GM12878 (cell line): ENCODE data around the gene MARS1. TPM values are rescaled to one million over a fixed set of nuclear protein-coding genes. Genes with fewer than 3 reads are reported as not detected.

ENCODE experiments used
- ATF7 ChIP-seq: fragments of 450-650 bp; IDR thresholded peaks from 2 replicates; pipeline ENCODE4 v1.6.1; 2016; ENCODE audit warnings: low read depth, mild to moderate bottlenecking
- CBX3 ChIP-seq: fragments of 200-600 bp; sonication (generic); IDR thresholded peaks from 2 replicates; pipeline ENCODE4 v1.6.1; 2016; ENCODE audit warnings: low read depth, borderline replicate concordance
- CHD4 ChIP-seq: fragments of 200-600 bp; sonication (generic); IDR thresholded peaks from 2 replicates; pipeline ENCODE4 v1.6.1; 2016; ENCODE audit warnings: mild to moderate bottlenecking
- CREB1 ChIP-seq: IDR thresholded peaks from 2 replicates; pipeline ENCODE4 v1.6.1; 2012; ENCODE audit warnings: low read depth, mild to moderate bottlenecking, inconsistent platforms
- EP300 ChIP-seq, 2 experiments: fragments of 150-350 bp in 1 of 2; IDR thresholded peaks; 2 replicates each; pipeline ENCODE4 v1.6.1; 2011 to 2012; ENCODE audit warnings: low read depth in 2 of 2, low read length in 2 of 2, borderline replicate concordance in 1 of 2, improper control_type of control experiment in 1 of 2, inconsistent platforms in 1 of 2; ENCODE audit not compliant: control insufficient read depth in 1 of 2
- GABPA ChIP-seq: IDR thresholded peaks from 2 replicates; pipeline ENCODE4 v1.6.1; 2014; ENCODE audit warnings: antibody characterized with exemption, low read depth, mild to moderate bottlenecking, inconsistent platforms
- HDAC6 ChIP-seq: fragments of 200-600 bp; sonication (generic); IDR thresholded peaks from one replicate; pipeline ENCODE4 v1.8.0; 2017; ENCODE audit warnings: antibody characterized with exemption; ENCODE audit not compliant: unreplicated experiment
- IRF3 ChIP-seq: fragments of 450-650 bp; IDR thresholded peaks from 2 replicates; pipeline ENCODE4 v1.6.1; 2014; ENCODE audit warnings: mild to moderate bottlenecking
- KLF5 ChIP-seq: fragments of 450-650 bp; IDR thresholded peaks from 2 replicates; pipeline ENCODE4 v1.6.1; 2014; ENCODE audit warnings: mild to moderate bottlenecking; ENCODE audit not compliant: partially characterized antibody
- MTA2 ChIP-seq: fragments of 450-650 bp; IDR thresholded peaks from 2 replicates; pipeline ENCODE4 v1.6.1; 2016; ENCODE audit warnings: low read depth, mild to moderate bottlenecking, moderate library complexity
- NFIC ChIP-seq: IDR thresholded peaks from 2 replicates; pipeline ENCODE4 v1.6.1; 2012; ENCODE audit warnings: low read depth, mild to moderate bottlenecking, inconsistent platforms, low read length, moderate library complexity
- RAD21 ChIP-seq: IDR thresholded peaks from 2 replicates; pipeline ENCODE4 v1.6.1; 2011; ENCODE audit warnings: mild to moderate bottlenecking, low read depth, low read length, moderate library complexity; ENCODE audit not compliant: insufficient read depth
- SKIL ChIP-seq: fragments of 450-650 bp; IDR thresholded peaks from 2 replicates; pipeline ENCODE4 v1.6.1; 2017; ENCODE audit warnings: mild to moderate bottlenecking, low read depth, inconsistent platforms; ENCODE audit not compliant: poor library complexity, severe bottlenecking
- SREBF2 ChIP-seq: IDR thresholded peaks from 2 replicates; pipeline ENCODE4 v1.6.1; 2012; ENCODE audit warnings: mild to moderate bottlenecking, low read length
- TARDBP ChIP-seq: IDR thresholded peaks from 2 replicates; pipeline ENCODE4 v1.6.1; 2016; ENCODE audit warnings: borderline replicate concordance
- TCF3 ChIP-seq: IDR thresholded peaks from 2 replicates; pipeline ENCODE4 v1.6.1; 2012; ENCODE audit warnings: low read depth, mild to moderate bottlenecking, low read length, borderline replicate concordance; ENCODE audit not compliant: insufficient read depth
- YY1 ChIP-seq: IDR thresholded peaks from 2 replicates; pipeline ENCODE4 v1.6.1; 2011; ENCODE audit warnings: low read depth, mild to moderate bottlenecking, low read length
- ZBTB40 ChIP-seq: fragments of 450-650 bp; IDR thresholded peaks from 2 replicates; pipeline ENCODE4 v1.6.1; 2016; ENCODE audit warnings: mild to moderate bottlenecking, moderate library complexity, borderline replicate concordance
- ZNF687 ChIP-seq: fragments of 450-650 bp; IDR thresholded peaks from 2 replicates; pipeline ENCODE4 v1.6.1; 2017; ENCODE audit warnings: mild to moderate bottlenecking, moderate library complexity
- polyA plus RNA-seq, 11 experiments: library from polyadenylated mRNA; depleted of rRNA in 4 of 11; unstranded in 6 of 11; stranded (reverse) in 5 of 11; fragments of >200 nt; fragmentation: Nextera tagmentation in 4 of 11; fragmentation: Illumina TruSeq in 1 of 11; extraction: Ambion mirVana in 4 of 11; extraction: Trizol in 1 of 11; gene quantifications; 1 replicate in 1 of 11; 2 replicates in 10 of 11; pipeline versions ENCODE4 v1.2.1 to v1.2.3, GENCODE V29; 2011 to 2016; ENCODE audit warnings: inconsistent platforms in 2 of 11, missing spikeins in 2 of 11, low read depth in 1 of 11
- total RNA-seq, 4 experiments: library from RNA; depleted of rRNA in 3 of 4; stranded (reverse); fragments of >200 nt in 3 of 4; fragmentation: Illumina TruSeq in 1 of 4; extraction: Trizol in 1 of 4; gene quantifications; 2 replicates each; pipeline versions ENCODE4 v1.2.1 to v1.2.3, GENCODE V29; 2013 to 2021

The MARS1 gene
- total and polyA plus RNA-seq, 10 of the 15 experiments (the other 5 are each of a cell fraction or from before 2014, with no cell fraction given) = 72.3 to 270 (median 153) TPM

GRCh38 chr12:57459055-57459749, 28.7 kb upstream of the MARS1 start (continued):
- TF ChIP-seq SKIL (peak; percentile 34), KLF5 (no peak), CREB1 (peak; percentile 89), CHD4 (no peak), ZNF687 (no peak), TARDBP (0 out of 2 replicates have a peak, but pooled peaks have one; percentile 27), TCF3 (no peak), SREBF2 (no peak), ATF7 (peak; percentile 67; the same call in 1 of the 2 replicates), ZBTB40 (peak; percentile 39; the same call in 1 of the 2 replicates), HDAC6 (no peak), RAD21 (peak; percentile 89), IRF3 (no peak), EP300 (IDR thresholded peaks at IDR 0.05; ENCODE audit: borderline replicate concordance in 1 of 2, control insufficient read depth in 1 of 2, low read depth in 2 of 2, low read length in 2 of 2) (no peak), CBX3 (no peak), NFIC (no peak), GABPA (no peak), YY1 (peak; percentile 65), MTA2 (no peak; the same call in 1 of the 2 replicates)
